Measurements from ENCODE around the gene KCNQ1OT1.

DNA sequence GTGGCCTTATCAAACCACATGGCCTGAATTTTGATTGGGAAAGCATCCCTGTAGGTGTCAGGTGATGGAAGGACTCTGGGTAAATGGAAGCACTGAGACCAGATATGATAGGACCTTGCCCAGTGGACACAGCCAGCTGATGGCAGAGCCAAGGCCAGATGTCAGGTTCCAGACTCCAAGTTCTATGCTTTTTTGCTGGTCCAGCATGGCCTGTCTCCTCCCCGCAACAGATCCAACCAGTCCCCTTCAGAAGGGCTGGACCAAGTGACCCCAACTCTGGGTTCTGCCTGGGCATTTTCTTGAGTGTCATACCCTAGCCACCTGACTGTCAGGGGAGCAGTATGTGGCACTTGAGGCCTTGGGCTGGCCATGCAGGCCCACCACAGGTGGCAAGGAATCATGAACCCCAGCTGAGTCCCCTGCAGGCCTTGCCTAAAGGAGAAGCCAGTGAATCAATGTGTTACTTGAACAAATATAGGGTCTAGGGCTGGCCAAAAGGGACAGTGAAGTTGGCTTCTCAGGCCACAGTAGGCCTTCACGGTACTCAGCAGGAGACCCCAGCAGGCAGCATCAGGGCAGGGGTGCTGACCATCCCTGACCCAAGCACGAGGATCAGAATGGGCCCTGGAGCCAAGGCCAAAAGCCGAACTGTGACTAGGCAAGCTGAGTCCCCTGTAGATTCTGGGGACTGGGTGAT lies 27.1 kb downstream of the KCNQ1OT1 start:
- TF ChIP-seq, protein P1, sequence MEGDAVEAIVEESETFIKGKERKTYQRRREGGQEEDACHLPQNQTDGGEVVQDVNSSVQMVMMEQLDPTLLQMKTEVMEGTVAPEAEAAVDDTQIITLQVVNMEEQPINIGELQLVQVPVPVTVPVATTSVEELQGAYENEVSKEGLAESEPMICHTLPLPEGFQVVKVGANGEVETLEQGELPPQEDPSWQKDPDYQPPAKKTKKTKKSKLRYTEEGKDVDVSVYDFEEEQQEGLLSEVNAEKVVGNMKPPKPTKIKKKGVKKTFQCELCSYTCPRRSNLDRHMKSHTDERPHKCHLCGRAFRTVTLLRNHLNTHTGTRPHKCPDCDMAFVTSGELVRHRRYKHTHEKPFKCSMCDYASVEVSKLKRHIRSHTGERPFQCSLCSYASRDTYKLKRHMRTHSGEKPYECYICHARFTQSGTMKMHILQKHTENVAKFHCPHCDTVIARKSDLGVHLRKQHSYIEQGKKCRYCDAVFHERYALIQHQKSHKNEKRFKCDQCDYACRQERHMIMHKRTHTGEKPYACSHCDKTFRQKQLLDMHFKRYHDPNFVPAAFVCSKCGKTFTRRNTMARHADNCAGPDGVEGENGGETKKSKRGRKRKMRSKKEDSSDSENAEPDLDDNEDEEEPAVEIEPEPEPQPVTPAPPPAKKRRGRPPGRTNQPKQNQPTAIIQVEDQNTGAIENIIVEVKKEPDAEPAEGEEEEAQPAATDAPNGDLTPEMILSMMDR (conservative IDR thresholded peaks at IDR 0.05 in 1 of 2, IDR thresholded peaks at IDR 0.05 in 1 of 2; ENCODE audit: extremely low read depth in 1 of 2, insufficient read depth in 1 of 2, low read depth in 1 of 2, low read length in 2 of 2) = no peak
- TF ChIP-seq EZH2 (IDR thresholded peaks at IDR 0.05; ENCODE audit: borderline replicate concordance, low read length) = no peak

All from mammary epithelial cell (primary cell).